Keratinocyte (primary cell): Measurements from ENCODE around the gene KCNC1. TPM values are rescaled to one million over a fixed set of nuclear protein-coding genes. Genes with fewer than 3 reads are reported as not detected.

Source experiments
- DNase-seq: peaks from one replicate; pipeline ENCODE4 v3.0.0-alpha.2; 2011; ENCODE audit warnings: low read depth, missing footprints, low spot score
- FAIRE-seq: peaks from 2 replicates; lab custom pipeline; 2011; peaks lifted over from hg19 to GRCh38; lab: Jason Lieb, UNC
- H2AFZ ChIP-seq: 2 replicates; pipeline ENCODE4 v1.6.0; 2012; ENCODE audit warnings: low read length, control low read depth, inconsistent platforms; ENCODE audit not compliant: control insufficient read depth
- H3K27ac ChIP-seq: 2 replicates; pipeline ENCODE4 v1.5.1; 2011; ENCODE audit warnings: low read length; ENCODE audit not compliant: control insufficient read depth, insufficient read depth
- H3K27me3 ChIP-seq: 3 replicates; pipeline ENCODE4 v1.6.0; 2011; ENCODE audit warnings: low read length; ENCODE audit not compliant: control insufficient read depth, insufficient read depth; ENCODE audit errors: extremely low read depth
- H3K36me3 ChIP-seq, 2 experiments: 2 replicates in 1 of 2; 3 replicates in 1 of 2; pipeline ENCODE4 v1.5.1; 2011; ENCODE audit warnings: low read length in 2 of 2, mild to moderate bottlenecking in 1 of 2; ENCODE audit not compliant: control insufficient read depth in 2 of 2, insufficient read depth in 2 of 2; ENCODE audit errors: extremely low read depth in 1 of 2
- H3K4me1 ChIP-seq: 3 replicates; pipeline ENCODE4 v1.5.1; 2011; ENCODE audit warnings: low read length; ENCODE audit not compliant: control insufficient read depth, insufficient read depth; ENCODE audit errors: extremely low read depth
- H3K4me2 ChIP-seq: 3 replicates; pipeline ENCODE4 v1.6.0; 2011; ENCODE audit warnings: low read depth, low read length; ENCODE audit not compliant: control insufficient read depth, insufficient read depth; ENCODE audit errors: extremely low read depth
- H3K4me3 ChIP-seq, 3 experiments: fragments of 200-600 bp in 1 of 3; sonication (generic) in 1 of 3; 2 replicates in 2 of 3; 3 replicates in 1 of 3; pipeline ENCODE4 v1.5.1; 2011 to 2016; ENCODE audit warnings: low read length in 3 of 3, mild to moderate bottlenecking in 3 of 3, control low read depth in 2 of 3, inconsistent platforms in 1 of 3, low read depth in 1 of 3, mixed read lengths in 1 of 3, mixed run types in 1 of 3, moderate library complexity in 1 of 3; ENCODE audit not compliant: control insufficient read depth in 2 of 3, insufficient read depth in 2 of 3; ENCODE audit errors: extremely low read depth in 1 of 3
- H3K79me2 ChIP-seq: 2 replicates; pipeline ENCODE4 v1.6.0; 2012; ENCODE audit warnings: low read length; ENCODE audit not compliant: control insufficient read depth, insufficient read depth
- H3K9ac ChIP-seq: 3 replicates; pipeline ENCODE4 v1.6.0; 2011; ENCODE audit warnings: low read length; ENCODE audit not compliant: control insufficient read depth, insufficient read depth; ENCODE audit errors: extremely low read depth
- H3K9me1 ChIP-seq: 3 replicates; pipeline ENCODE4 v1.6.0; 2011; ENCODE audit warnings: low read length; ENCODE audit not compliant: control insufficient read depth, insufficient read depth; ENCODE audit errors: extremely low read depth
- H3K9me3 ChIP-seq: 2 replicates; pipeline ENCODE4 v1.5.1; 2012; ENCODE audit warnings: low read depth, low read length; ENCODE audit not compliant: control insufficient read depth
- H4K20me1 ChIP-seq: 3 replicates; pipeline ENCODE4 v1.6.0; 2011; ENCODE audit warnings: low read length; ENCODE audit not compliant: control insufficient read depth, insufficient read depth; ENCODE audit errors: extremely low read depth
- CTCF ChIP-seq, 3 experiments: IDR thresholded peaks in 1 of 3; conservative IDR thresholded peaks in 1 of 3; optimal IDR thresholded peaks in 1 of 3; 2 replicates in 2 of 3; 3 replicates in 1 of 3; pipeline versions ENCODE3 to v1.5.1; 2011; ENCODE audit warnings: low read length in 3 of 3, mild to moderate bottlenecking in 3 of 3, moderate library complexity in 2 of 3, control low read depth in 1 of 3, inconsistent platforms in 1 of 3; ENCODE audit not compliant: insufficient read depth in 2 of 3; ENCODE audit errors: extremely low read depth in 1 of 3
- EZH2 ChIP-seq: IDR thresholded peaks from one replicate; pipeline ENCODE4 v1.6.1; 2012; ENCODE audit warnings: inconsistent platforms, mild to moderate bottlenecking, low read length, moderate library complexity
- dilution Hi-C: fragments of 300-500 bp; cut with MboI; formaldehyde crosslinking; loops from one replicate; pipeline ENCODE4 v1.7.0; 2020; ENCODE audit warnings: low sequenced_read_pairs; ENCODE audit not compliant: extremely low pct_ligation_motif_present
- polyA plus RNA-seq, 5 experiments: library from polyadenylated mRNA; depleted of rRNA in 3 of 5; stranded (reverse) in 3 of 5; stranded (forward) in 1 of 5; unstranded in 1 of 5; fragments of >200 nt; gene quantifications; 1 replicate in 1 of 5; 2 replicates in 3 of 5; 3 replicates in 1 of 5; pipeline versions ENCODE4 v1.2.1 to v1.2.3, GENCODE V29; 2011 to 2012; ENCODE audit warnings: missing spikeins in 2 of 5, low read depth in 1 of 5, low replicate concordance in 1 of 5

Gene KCNC1
- polyA plus RNA-seq, 1 donor (not counting 4 experiments of a cell fraction or from before 2014, with no cell fraction given), result not detected

DNA sequence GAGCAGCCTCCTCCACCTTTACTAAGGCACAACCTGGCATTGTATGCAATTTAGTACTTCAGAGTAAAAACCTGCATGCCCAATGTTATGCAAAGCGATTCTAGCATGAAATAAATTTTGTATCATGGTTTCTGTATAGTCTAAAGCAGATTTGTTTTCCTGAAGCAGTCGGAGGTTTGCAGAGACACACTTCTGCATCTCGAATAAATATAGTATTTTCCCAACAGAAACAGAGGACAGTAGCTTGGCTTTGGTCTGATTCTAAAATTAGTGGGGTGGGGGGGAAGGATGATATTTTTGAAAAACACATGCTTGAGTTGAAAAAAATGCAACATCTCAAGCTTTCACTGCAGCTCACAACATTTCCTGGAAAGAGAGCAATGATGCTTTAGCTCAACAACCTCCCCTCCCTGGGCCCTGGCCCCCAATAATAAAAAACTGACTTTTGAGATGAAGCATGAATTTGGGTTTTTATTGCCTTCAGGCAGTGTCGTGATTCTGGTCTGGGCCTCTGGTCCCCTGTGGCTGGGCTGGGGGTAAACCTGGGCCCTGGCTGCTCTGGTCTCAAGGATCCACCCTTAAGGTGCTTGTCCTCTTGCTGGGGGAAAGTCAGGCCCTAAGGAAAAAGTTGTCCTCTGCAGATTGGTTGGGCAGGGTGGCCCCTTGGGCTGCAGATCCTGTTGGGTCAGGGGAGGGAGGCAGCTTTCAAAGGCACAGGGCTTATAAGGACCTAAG is 48.2 kb downstream of the KCNC1 start:
- H2AFZ ChIP-seq, result no peak overlapping the region
- TF ChIP-seq CTCF (optimal IDR thresholded peaks at IDR 0.05 in 1 of 3, IDR thresholded peaks at IDR 0.05 in 1 of 3, conservative IDR thresholded peaks at IDR 0.05 in 1 of 3; ENCODE audit: extremely low read depth in 1 of 3, insufficient read depth in 2 of 3, low read length in 3 of 3) (no peak), EZH2 (no peak)
- H3K27ac ChIP-seq, result no peak overlapping the region
- H3K36me3 ChIP-seq, result no peaks in the 10 kb centered on the region
- dilution Hi-C loops, result no loop called here
- DNase-seq (no peak), FAIRE-seq (no peak)
- H3K4me3 ChIP-seq, result no peak overlapping the region
- H4K20me1 ChIP-seq, result no peaks in the 10 kb centered on the region
- peaks cover 21% of the 10 kb centered on the region for H3K27me3 ChIP-seq
- no peaks in the 10 kb centered on the region for H3K9me1 ChIP-seq
- H3K9ac ChIP-seq, result no peak overlapping the region
- peaks cover 13% of the 10 kb centered on the region for H3K4me1 ChIP-seq
- H3K9me3 ChIP-seq, result no peaks in the 10 kb centered on the region
- no peaks in the 10 kb centered on the region for H3K79me2 ChIP-seq
- no peak overlapping the region for H3K4me2 ChIP-seq

DNA sequence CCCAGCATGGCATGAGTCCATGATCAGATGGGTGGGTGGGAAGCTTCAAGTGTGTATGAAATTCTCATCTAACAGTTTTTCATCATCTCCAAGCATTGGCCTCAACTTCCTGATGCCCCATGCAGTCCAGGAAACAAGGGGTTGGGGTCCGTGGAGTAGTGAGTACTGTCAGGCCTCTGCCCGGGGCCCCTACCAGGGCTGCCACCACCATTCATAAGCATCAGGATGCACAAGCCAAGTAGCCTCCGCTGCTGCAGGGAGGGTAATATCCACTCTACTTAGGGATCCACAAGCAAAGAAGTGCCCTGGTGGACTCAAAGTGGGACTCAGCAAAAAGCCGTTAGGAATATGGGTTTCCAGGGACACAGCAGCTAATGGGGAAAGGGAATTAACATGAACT is 49.3 kb downstream of the KCNC1 start:
- Histone ChIP-seq H3K79me2 (no peaks in the 10 kb centered on the region), H3K4me2 (no peak overlapping the region), H3K36me3 (no peaks in the 10 kb centered on the region), H4K20me1 (no peaks in the 10 kb centered on the region), H3K4me3 (no peak overlapping the region), H3K9me1 (no peaks in the 10 kb centered on the region), H3K27me3 (peaks cover 21% of the 10 kb centered on the region), H3K4me1 (peaks cover 13% of the 10 kb centered on the region), H3K9me3 (no peaks in the 10 kb centered on the region), H3K27ac (no peak overlapping the region), H2AFZ (no peak overlapping the region), H3K9ac (no peak overlapping the region)
- dilution Hi-C loops, result no loop called here
- TF ChIP-seq EZH2 (no peak), CTCF (optimal IDR thresholded peaks at IDR 0.05 in 1 of 3, IDR thresholded peaks at IDR 0.05 in 1 of 3, conservative IDR thresholded peaks at IDR 0.05 in 1 of 3; ENCODE audit: extremely low read depth in 1 of 3, insufficient read depth in 2 of 3, low read length in 3 of 3) (no peak)
- DNase-seq, result no peak
- FAIRE-seq, result no peak
